Caki2 (cell line): ENCODE measurements around the gene THSD4. TPM values are rescaled to one million over a fixed set of nuclear protein-coding genes. Genes with fewer than 3 reads are reported as not detected.
"Not testable (repeated sequence)": the region's sequence is repeated elsewhere in the genome, so short reads cannot be mapped to it uniquely, and the experiment has no call there.

Experiments
- DNase-seq: peaks from one replicate; pipeline ENCODE4 v3.0.0-alpha.2; 2015; ENCODE audit warnings: low read depth
- in situ Hi-C: cut with HindIII; loops from 2 replicates; pipeline ENCODE4 v1.10.0; 2016; ENCODE audit warnings: low sequenced_read_pairs, low pct_unique_long_range_greater_than_20kb, mixed read lengths
- total RNA-seq: library from RNA; depleted of rRNA; stranded (reverse); fragments of >200 nt; shearing (Covaris generic); gene quantifications from 2 replicates; pipeline ENCODE4 v1.2.3, GENCODE V29; 2014; ENCODE audit warnings: low replicate concordance

Gene THSD4
- total RNA-seq, 1 experiment from 2014 or later: 9.0 TPM

DNA sequence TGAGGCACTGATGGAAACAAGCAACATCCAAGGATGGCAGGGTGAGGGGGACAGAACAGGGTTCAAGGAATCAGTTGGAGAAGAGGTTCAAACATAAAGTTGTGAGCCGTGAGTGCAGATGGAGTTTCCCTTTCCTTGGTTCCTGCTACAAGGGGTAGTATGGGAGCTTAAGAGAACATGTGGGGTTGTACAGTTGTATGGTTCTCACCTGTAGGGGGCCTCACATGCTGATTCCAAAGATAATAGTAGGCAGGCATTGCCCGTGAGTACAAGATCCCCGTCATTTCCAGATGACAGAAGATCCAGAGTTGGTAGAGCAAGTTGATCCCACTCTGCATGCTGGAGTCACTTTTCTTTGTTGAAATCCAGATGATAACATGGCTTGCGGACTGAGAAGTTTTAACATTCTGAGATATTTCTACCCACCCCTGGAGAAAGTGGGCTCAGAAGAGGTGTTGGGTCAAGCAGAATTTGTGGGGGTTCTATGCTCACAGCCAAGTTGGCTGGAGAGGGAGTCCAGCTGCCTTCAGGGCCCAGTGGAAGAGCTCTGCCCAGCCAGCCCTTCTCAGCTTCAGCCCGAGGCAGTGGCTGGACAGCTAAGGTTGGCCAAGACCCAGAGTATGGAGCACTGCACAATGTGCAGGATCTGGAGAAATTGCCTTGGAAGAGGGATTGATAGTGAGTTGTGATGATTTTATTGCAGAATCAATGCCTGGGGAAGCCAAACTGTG lies 141.8 kb downstream of the THSD4 start:
- no peak for DNase-seq
- in situ Hi-C loops: no loop called here

DNA sequence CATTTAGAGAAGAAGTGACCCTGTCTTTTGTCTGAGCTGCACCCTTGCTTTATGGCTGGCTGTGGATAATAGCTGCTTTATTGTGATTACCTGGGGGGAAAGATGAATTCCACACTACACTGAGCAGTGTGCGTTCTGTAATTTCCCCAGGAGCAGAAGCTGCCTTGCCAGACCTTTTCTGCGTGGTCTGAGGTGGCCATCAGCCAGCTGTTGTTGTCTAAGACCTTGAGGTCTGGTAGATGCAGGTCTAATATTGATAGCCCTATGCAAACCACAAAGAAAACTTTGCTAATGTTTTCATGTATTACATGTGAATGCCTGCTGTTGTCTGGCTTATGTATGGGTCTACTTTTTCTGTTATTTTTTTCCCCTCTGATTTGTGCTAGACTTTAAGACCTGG lies 144.6 kb downstream of the THSD4 start:
- no peak for DNase-seq
- in situ Hi-C loops: no loop called here

DNA sequence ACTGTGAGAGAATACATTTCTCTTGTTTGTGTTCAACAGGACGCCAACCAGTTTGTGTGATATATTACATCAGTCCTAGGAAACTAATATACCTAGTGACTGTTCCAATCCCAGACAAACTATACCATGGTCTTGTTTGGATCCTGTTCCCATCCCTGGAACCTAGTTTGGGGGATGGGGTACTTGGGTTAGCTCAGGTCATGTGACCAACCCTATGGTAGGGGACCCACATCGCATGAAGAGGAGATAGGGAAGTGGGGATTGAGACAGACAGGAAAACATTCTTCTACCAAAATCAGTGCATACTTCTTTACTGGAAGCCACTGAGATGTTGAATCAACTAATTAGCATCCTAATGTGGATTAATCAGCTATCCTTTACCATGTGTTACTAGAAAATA lies 146.1 kb downstream of the THSD4 start:
- DNase-seq: no peak
- in situ Hi-C loops: no loop called here

DNA sequence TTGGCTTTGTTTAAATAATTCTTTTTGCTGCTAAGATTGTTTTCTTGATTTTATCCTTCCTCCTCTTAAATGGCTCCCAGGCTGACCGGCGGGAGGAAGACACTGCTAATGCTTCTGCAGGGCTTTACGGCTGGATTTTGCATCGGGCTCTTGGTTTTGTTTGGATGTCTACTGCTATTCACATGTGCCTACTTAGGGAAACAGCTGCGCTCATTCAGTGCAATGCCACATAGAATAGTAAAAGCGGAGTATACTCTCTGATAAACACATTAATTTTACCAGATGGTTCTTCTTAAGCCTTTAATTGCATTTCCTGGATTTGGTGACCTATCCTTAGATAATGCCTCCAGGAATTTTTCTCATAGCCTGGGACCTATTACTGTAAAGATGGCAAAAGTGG lies 146.6 kb downstream of the THSD4 start:
- in situ Hi-C loops: no loop called here

DNA sequence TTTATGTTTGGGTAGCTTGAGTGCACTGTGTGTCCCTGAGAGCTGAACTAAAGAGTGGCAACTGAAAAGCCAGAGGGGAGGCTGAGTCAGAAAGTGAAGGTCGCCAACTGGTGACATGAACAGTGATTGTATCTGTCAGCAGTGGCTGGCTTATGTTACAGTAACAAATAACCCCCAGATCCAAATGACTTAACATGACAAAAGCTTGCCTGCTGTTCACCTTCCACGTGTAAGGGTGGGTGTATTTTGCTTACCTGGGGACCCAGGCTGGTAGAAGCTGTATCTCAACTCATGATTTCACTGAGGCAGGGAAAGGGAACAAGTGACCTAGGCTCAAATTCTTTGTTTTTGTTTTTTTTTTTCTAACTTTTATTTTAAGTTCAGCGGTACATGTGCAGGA lies 147.3 kb downstream of the THSD4 start:
- DNase-seq: no peak
- in situ Hi-C loops: no loop called here

More for the DNA sequence above, 146.6 kb downstream of the THSD4 start:
- no peak for DNase-seq

DNA sequence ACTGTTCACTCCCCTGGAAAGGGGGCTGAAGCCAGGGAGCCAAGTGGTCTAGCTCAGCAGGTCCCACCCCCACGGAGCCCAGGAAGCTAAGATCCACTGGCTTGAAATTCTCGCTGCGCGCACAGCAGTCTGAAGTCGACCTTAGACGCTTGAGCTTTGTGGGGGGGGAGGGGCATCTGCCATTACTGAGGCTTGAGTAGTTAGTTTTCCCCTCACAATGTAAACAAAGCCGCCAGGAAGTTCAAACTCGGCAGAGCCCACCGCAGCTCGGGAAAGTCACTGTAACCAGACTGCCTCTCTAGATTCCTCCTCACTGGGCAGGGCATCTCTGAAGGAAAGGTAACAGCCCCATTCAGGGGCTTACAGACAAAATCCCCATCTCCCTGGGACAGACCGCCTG lies 150.3 kb downstream of the THSD4 start:
- in situ Hi-C loops, DNase-seq: not testable (repeated sequence)

DNA sequence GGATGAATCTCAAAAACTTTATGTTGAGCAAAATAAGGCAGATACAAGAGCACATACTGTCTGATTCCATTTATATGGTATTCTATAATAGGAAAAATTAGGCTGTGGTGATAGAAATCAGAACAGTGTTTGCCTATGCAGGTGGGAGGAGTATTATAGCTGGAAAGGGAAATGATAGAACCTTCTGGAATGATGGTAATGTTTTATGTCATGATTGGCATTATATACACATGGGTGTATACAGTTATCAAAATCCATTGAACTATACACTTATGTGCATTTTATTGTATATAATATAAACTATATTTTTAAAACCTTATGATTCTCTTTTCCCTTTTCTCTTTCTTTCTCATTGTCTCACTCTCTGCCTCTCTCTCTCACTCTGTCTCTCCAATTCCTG lies 156.1 kb downstream of the THSD4 start:
- no peak for DNase-seq
- in situ Hi-C loops: no loop called here

DNA sequence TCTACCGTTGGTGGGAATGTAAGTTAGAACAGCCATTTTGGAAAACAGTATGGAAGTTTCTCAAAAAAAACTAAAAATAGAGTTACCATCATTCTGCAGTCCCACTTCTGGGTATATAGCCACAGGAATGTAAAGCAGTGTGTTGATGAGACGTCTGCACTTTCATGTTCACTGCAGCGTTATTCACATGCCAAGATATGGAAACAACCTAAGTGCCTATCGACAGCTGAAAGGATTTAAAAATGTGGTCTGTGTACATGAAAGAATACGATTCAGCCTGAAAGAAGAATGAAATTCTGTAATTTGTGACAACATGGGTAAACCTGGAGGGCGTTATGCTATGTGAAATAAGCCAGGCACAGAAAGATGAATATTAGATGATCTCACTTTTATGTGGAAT lies 157.7 kb downstream of the THSD4 start:
- DNase-seq: no peak
- in situ Hi-C loops: no loop called here

DNA sequence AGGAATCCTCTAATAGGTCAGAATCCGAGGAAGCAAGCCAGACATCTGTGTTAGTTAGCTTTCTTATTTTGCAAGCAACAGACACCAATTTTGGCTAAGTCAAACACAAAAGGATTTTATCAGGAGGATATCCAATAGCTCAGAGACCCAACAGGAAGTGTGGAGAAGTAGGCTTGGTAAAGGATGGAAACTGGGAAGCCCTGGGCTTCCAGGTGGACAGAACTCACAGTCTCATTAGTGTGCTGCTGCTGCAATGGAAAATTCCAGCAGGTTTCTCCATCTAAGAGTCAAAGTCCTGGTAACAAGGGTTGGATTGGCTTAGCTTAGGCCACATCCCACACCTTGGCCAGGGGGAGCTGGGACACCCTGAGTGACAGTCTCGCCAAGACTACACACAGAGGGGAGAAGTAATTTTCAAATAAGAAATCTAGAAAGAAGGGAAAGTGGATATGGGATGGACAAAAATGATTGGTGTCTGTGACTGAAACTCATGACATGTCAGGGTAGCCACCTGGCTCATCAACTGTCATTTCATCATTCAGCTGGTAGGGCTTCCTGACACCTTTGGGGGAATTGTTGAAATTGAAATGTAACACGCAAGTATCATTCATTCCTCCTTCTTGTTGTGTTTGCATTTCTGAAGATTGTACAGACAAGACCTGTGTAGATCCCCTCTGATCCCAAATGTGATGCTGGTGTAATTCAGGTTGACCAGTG lies 158.6 kb downstream of the THSD4 start:
- in situ Hi-C loops: no loop called here

DNA sequence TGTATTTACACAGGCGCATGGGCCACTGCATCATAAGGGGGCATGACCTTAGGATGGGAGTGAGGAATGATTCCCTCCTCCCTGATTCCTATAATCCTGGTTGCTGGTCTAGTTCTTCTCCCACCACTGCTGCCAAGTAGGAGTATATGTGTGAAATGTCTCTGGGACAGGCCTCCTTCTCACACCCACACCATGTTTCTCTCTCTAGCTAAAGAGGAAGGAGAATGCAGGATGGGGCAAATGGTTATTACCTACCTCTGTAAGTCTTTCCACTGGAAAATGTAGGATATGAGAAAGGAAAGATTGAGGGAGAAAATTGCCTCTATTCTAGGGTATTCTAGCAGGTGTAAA lies 159.2 kb downstream of the THSD4 start:
- in situ Hi-C loops: no loop called here
- DNase-seq: no peak

More for the DNA sequence above, 158.6 kb downstream of the THSD4 start:
- no peak for DNase-seq

DNA sequence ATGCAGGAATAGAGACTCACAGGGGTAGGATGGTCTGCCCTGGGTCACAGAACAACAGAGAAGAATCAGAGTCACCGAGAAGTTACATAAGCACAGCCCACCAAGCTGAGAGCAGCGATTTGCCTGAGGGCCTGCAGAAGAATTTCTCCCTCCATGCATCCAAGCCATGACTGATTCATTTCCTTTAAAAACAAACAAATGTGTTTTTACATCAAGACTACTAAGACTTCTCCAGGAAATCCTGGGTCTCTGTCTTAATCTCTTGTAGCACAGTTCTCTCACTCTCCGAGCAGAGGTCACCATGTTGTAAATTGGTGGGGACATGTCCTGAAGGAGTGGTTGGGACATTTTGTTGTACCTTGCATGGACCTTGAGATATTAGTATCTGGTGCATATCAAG lies 159.8 kb downstream of the THSD4 start:
- DNase-seq: peak; percentile 62
- in situ Hi-C loops: no loop called here

DNA sequence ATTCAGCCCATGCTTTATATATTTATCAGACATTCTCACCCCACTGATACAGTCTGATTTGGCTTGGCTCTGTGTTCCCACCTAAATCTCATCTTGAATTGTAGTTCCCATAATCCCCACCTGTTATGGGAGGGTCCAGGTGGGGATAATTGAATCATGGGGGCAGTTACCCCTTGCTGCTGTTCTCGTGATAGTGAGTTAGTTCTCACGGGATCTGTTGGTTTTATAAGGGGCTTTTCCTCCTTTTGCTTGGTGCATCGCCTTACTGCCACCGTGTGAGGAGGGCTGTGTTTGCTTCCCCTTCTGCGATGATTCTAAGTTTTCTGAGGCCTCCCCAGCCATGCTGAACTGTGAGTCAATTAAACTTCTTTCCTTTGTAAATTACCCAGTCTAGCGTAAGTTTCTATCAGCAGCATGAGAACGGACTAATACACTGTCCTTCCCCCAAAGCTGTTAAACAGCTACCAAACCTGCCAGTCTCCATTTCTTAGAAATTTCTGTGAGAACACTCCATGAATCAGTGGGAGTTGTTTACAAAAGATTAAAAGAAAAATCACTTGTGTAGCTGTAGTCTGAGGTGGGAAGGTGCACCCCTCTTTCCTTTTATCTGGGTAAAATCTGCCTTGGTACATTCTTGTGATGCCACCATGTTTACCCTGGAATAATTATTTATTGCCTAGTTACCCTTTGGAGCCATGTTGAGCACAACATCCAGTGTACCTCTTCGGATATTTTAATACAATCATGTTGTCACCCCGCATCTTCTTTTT lies 160.5 kb downstream of the THSD4 start:
- in situ Hi-C loops: no loop called here

DNA sequence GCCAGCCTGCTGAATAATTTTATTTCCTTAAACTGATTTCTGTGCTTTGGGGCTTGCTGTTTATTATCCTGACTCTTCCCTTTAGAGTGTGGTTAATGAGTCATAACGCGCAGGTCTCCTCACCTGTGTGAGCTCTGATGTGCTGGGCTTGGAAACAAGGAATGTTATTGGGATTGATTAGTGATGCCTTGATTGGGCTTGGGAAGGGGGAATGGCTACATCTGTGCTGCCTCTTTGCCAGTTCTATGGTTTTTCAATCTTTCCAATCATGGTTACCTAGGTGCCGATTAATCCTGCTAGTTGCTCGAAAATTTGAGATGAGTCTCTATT lies 161.0 kb downstream of the THSD4 start:
- DNase-seq: peak; percentile 26
- in situ Hi-C loops: no loop called here

More for the DNA sequence above, 160.5 kb downstream of the THSD4 start:
- DNase-seq: no peak

DNA sequence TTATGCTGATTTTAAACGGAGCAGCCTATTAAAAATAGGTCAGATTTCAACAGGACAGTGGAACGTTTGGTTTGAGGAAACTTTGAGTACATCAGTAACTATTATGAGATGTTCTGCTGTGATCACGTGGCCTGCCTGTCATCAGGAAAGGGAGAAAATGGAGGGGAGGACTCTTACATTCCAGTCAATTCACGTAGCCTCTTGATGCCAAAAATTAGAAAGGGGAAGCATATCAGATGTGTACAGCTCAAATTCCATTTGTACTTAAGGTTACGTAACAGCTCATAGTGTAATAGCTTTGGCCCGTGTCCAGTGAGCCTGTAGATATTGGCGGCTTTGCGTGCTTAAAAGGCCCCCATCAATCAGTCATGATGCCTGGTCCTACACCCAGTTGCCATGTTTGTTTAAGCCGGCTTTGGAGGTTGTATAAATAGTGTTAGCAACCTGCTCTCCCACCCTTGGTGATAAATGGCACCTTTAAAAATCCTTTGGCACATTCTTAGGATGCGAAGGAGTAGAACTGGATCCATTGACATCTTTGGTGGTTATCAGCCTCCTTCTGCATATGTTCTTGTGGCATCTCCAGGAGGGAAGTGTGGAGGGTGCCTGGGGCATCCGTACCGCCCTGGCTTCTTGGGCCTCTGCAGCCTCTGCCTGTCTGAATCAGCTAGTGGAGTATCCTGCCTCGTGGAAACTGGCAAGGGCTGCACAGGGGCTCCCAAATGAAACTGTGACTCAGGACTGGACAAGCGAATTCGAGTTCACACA lies 163.9 kb downstream of the THSD4 start:
- DNase-seq: peak; percentile 97
- in situ Hi-C loops: no loop called here

DNA sequence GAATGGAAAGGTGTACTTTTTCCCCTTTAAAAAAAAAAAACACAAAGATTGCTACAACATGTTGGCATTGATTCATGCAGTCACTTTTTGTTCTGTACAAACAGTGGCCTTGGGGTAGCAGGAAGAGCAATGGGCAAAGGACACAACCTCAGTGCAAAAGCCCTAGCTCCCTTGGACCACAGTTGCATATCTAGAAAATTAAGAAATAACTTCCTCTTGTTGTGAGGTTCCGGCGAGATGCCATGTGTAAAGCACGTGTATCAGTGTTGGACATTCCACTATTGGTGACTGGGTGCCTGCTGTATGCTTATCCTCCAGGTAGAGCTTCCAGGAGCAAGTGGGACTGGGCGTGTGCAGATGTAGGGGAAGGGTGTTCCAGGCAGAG lies 164.5 kb downstream of the THSD4 start:
- DNase-seq: no peak
- in situ Hi-C loops: no loop called here

DNA sequence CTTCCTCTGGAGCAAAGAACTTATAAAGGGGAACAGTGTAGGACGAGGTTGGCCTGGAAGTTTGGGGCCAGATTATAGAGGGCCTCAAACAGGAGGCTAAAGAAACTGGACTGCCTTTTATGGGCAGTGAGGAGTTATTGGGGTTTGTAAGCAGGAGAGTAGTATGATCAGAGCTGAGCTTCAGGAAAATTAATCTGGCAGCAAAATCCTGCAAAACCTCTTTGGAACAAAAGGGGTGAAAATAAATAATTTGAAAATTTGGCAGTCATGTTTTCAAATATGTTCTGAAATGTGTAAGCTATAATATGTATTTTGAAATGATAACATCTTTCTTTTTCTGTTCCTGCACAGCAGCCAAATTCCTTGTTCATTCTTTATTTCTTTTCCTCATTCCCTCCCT lies 164.9 kb downstream of the THSD4 start:
- in situ Hi-C loops: no loop called here
- no peak for DNase-seq

DNA sequence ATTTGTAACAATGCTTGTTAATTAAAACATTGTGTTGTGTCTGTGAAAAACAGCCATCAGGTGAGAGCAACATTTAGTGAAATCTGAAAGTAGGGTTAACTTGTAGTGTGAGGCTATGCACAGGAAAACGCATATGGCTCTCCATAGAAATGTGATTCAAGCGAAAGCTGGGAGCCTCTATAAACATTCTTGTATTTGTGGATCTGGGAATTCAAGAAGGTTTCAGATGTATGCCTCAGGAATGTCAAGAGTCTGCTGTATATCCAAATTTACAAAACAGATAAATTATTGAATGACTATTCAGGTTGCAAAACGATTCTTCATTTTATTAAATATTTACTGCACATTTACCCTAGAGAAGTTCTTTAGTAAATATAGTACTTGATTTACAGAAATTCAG lies 166.0 kb downstream of the THSD4 start:
- DNase-seq: no peak
- in situ Hi-C loops: no loop called here

DNA sequence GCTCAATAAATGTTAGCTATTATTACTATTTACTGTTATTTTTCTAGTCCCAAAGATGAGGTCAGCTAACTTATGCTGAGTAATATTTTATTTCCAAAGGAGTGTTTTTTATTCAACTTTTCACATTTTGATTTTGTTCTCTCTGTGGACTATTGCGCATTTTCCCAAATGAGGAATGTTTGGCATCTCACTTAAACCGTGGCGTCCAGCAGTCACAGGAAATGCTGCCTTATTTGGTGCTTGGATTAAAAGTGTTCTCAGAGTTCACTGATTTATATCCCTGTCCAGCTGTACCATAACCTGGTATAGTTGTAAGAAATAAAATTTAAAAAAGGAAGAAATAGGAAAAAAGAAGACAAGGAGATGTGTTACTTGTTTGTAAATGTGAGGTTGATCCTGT lies 166.8 kb downstream of the THSD4 start:
- DNase-seq: no peak
- in situ Hi-C loops: no loop called here
